ENCODE measurements around the gene NOP53. TPM values are rescaled to one million over a fixed set of nuclear protein-coding genes. Genes with fewer than 3 reads are reported as not detected.

Gene NOP53
- total and polyA plus RNA-seq, 2 of the 8 experiments (the other 6 are each of a cell fraction or from before 2014, with no cell fraction given) = 107 to 245 TPM

- Histone ChIP-seq H3K79me1 (ENCODE audit: low read depth, low read length) (peaks cover 4% of the 10 kb centered on the region), H3K36me3 (ENCODE audit: control insufficient read depth in 2 of 4, insufficient read depth in 4 of 4, low read length in 3 of 4) (peaks cover 16 to 37% (median 29%) of the 10 kb centered on the region in 4 experiments), H4K5ac (ENCODE audit: insufficient read length, low read depth, low read length) (no peak overlapping the region), H3K23me2 (ENCODE audit: low read depth, low read length) (no peaks in the 10 kb centered on the region), H3K18ac (ENCODE audit: extremely low read depth, low read length) (no peak overlapping the region), H3K79me2 (ENCODE audit: control insufficient read depth in 1 of 2, insufficient read depth in 2 of 2, low read length in 2 of 2) (no peaks in the 10 kb centered on the region), H2BK5ac (ENCODE audit: low read depth, low read length) (no peak overlapping the region), H3K4me2 (ENCODE audit: insufficient read depth in 1 of 2, low read depth in 2 of 2, low read length in 2 of 2) (no peak overlapping the region), H2AK5ac (ENCODE audit: low read depth, low read length) (no peak overlapping the region), H3K14ac (ENCODE audit: insufficient read length) (no peak overlapping the region), H2BK120ac (replicated peaks; ENCODE audit: low read depth, low read length) (no peak overlapping the region), H3K27me3 (replicated peaks in 1 of 4; ENCODE audit: control insufficient read depth in 3 of 4, extremely low read depth in 1 of 4, insufficient read depth in 3 of 4, low read length in 3 of 4) (no peaks in the 10 kb centered on the region), H4K8ac (ENCODE audit: extremely low read depth, insufficient read depth, low read length) (no peak overlapping the region), H4K20me1 (replicated peaks in 1 of 2; ENCODE audit: control insufficient read depth in 1 of 2, insufficient read depth in 2 of 2, low read length in 2 of 2) (peaks cover 0 to 12% of the 10 kb centered on the region in 2 experiments), H2BK12ac (ENCODE audit: low read depth, low read length) (no peak overlapping the region), H4K91ac (replicated peaks; ENCODE audit: insufficient read length, low read length) (no peak overlapping the region), H2AFZ (ENCODE audit: low read length) (no peak overlapping the region), H3K9ac (replicated peaks in 1 of 4; ENCODE audit: extremely low read depth in 1 of 4, low read depth in 3 of 4, low read length in 3 of 4) (no peak overlapping the region; a peak in 1 of 7 replicates), H2BK20ac (ENCODE audit: low read length) (no peak overlapping the region), H3K4me1 (replicated peaks in 1 of 4; ENCODE audit: control insufficient read depth in 3 of 4, insufficient read depth in 4 of 4, low read length in 3 of 4) (no peaks in the 10 kb centered on the region; a peak in 3 of 7 replicates), H3K4me3 (ENCODE audit: extremely low read depth in 1 of 4, insufficient read depth in 2 of 4, low read depth in 3 of 4, low read length in 4 of 4) (no peak overlapping the region), H3K56ac (replicated peaks; ENCODE audit: insufficient read length, low read depth, low read length) (no peak overlapping the region), H3K4ac (replicated peaks; ENCODE audit: insufficient read length, low read depth, low read length) (no peak overlapping the region), H3K27ac (ENCODE audit: low read depth, low read length) (no peak overlapping the region), H3K23ac (ENCODE audit: insufficient read length) (no peak overlapping the region), H2BK15ac (ENCODE audit: low read length) (no peak overlapping the region), H3K9me3 (ENCODE audit: insufficient read depth in 2 of 2, low read depth in 1 of 2, low read length in 1 of 2) (no peaks in the 10 kb centered on the region)
- POLR2A ChIA-PET (ENCODE audit: partially characterized antibody) = interaction anchor here (1.0 to 5.1 kb wide), 4 partner anchors 8 to 62 kb away, joined by 3 to 46 read pairs (median 20); partner anchors contain the start of gene SELENOW
- CTCF ChIA-PET (ENCODE audit: partially characterized antibody) = interaction anchor here (0.7 to 7.7 kb wide), 3 partner anchors 20 to 236 kb away, joined by 3 to 150 read pairs (median 72); partner anchors contain the start of gene EHD2
- DNase-seq (ENCODE audit: low read depth in 1 of 2, low spot score in 2 of 2) (no peak), FAIRE-seq (no peak)
- 85% methylated on average over 7 of the region's 7 CpGs; no CpG with 5 or more reads in 1 of the 2 experiments for WGBS, 2 experiments (ENCODE audit: extremely low coverage in 1 of 2, insufficient coverage in 1 of 2, insufficient read length in 1 of 2, insufficient replicate concordance in 2 of 2, low coverage in 1 of 2, low lambda C conversion rate in 2 of 2, missing lambda C conversion rate in 1 of 2)
- TF ChIP-seq PHF8 (conservative IDR thresholded peaks at IDR 0.05; ENCODE audit: low read depth, low read length) (no peak), RNF2 (IDR thresholded peaks at IDR 0.05; ENCODE audit: borderline replicate concordance, low read depth, low read length, missing control alignments, poor library complexity, severe bottlenecking) (no peak), NANOG (IDR thresholded peaks at IDR 0.05; ENCODE audit: insufficient read depth, low read depth, low read length, poor library complexity, severe bottlenecking) (no peak), CHD2 (IDR thresholded peaks at IDR 0.05; ENCODE audit: low read length) (no peak), SP1 (IDR thresholded peaks at IDR 0.05; ENCODE audit: low read depth, low read length) (no peak), BCL11A (IDR thresholded peaks at IDR 0.05; ENCODE audit: low read depth in 2 of 2, low read length in 2 of 2) (no peak), YY1 (IDR thresholded peaks at IDR 0.05; ENCODE audit: low read depth, low read length) (no peak), SIX5 (IDR thresholded peaks at IDR 0.05; ENCODE audit: low read depth, low read length) (no peak), CTCF (IDR thresholded peaks at IDR 0.05; ENCODE audit: control extremely low read depth in 1 of 3, insufficient read depth in 1 of 3, low read depth in 1 of 3, low read length in 3 of 3) (no peak), SUZ12 (IDR thresholded peaks at IDR 0.05; ENCODE audit: low read length) (no peak), BRCA1 (IDR thresholded peaks at IDR 0.05; ENCODE audit: low read depth, low read length) (no peak), POLR2A (IDR thresholded peaks at IDR 0.05; ENCODE audit: control extremely low read depth in 1 of 2, low read depth in 2 of 2, low read length in 2 of 2) (no peak)
These were observed 41.2 kb downstream of the NOP53 start for GRCh38 chr19:47786566-47786965.
